ENCODE data around the gene PTPRJ. TPM values are rescaled to one million over a fixed set of nuclear protein-coding genes. Genes with fewer than 3 reads are reported as not detected.
A peak's percentile ranks its signal among the peaks of the same experiment; 100 is the strongest.

Gene PTPRJ
- polyA plus RNA-seq, 3 donors from 2014 or later = 10.0 to 19.0 (median 18.0) TPM

DNA sequence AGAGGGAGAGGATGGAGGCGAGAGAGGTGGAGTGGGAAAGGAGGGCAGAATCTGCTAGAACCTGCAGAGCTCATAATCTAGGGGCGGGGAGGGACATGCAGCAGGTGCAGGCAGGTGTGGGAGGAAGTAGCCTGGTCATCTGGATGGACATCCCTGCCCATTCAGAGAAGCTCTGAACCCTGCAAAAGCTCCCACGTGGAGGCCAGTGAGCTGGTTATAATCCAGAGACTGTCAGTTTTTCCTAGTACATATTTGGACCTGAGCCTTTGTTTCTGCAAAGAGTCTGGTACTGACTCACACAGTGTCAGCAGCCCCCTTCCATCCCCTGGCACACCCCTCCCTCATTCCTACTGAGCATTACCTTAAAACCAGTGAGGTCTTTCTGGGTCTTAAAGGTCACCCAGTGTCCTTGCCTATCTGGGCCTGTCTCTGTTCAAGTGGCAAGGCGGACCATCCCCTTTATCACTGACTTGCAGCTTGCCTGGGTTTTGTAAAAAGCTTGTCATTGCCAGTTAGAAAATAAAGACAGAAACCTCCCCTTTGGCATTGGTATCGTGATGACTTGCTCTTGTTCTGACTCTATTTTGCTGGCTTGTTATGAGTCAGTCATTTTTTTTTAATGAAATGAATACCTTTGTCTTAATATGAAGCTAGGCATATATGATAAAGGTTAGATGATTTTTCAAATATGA, 26.1 kb downstream of the PTPRJ start:
- Mint-ChIP-seq H3K4me3 (peak overlapping the region; percentile 63 to 78 (median 72)), H3K4me1 (peaks cover 74 to 82% of the 10 kb centered on the region in 2 donors)
- no peak for DNase-seq

DNA sequence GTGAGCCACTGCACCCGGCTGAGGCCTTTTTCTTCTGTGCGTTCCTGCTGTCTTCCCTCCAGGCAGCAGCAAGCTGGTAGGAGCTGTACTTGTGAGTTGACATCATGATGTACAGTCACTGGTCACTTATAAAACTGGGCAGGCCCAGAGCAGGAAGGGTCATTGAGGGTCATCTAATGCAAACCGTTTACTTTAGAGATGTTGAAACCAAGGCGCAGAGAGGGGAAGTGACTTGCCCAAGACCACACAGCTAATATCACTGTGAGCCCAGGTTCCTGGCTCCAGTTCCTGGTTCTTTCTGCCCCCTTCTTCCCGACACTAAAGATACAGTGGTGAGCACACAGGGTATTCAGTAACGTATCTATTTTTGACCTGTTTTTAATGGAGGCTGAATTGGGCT, 27.3 kb downstream of the PTPRJ start:
- Mint-ChIP-seq H3K9me3 (no peaks in the 10 kb centered on the region), H3K36me3 (peaks cover 0 to 4% (median 0%) of the 10 kb centered on the region in 3 donors), H3K4me3 (peak overlapping the region in 2 of 5 donors; percentile 35 to 52), H3K27me3 (ENCODE audit: low read depth in 3 of 3) (peaks cover 2 to 14% (median 11%) of the 10 kb centered on the region in 3 donors), H3K27ac (peak overlapping the region; percentile 83 to 95 (median 90)), H3K4me1 (peaks cover 77 to 82% of the 10 kb centered on the region in 2 donors)
- no peak for DNase-seq

More for the DNA sequence above, 26.1 kb downstream of the PTPRJ start:
- Mint-ChIP-seq H3K27ac (peak overlapping the region; percentile 90 to 99 (median 94)), H3K27me3 (ENCODE audit: low read depth in 3 of 3) (peaks cover 2 to 13% (median 12%) of the 10 kb centered on the region in 3 donors), H3K36me3 (peaks cover 0 to 4% (median 0%) of the 10 kb centered on the region in 3 donors), H3K9me3 (no peaks in the 10 kb centered on the region)

GRCh38 chr11:48008951-48009270, 28.6 kb downstream of the PTPRJ start:
- Mint-ChIP-seq H3K36me3 (peaks cover 0 to 4% (median 0%) of the 10 kb centered on the region in 3 donors), H3K27me3 (ENCODE audit: low read depth in 3 of 3) (peaks cover 3 to 22% (median 18%) of the 10 kb centered on the region in 3 donors), H3K9me3 (no peaks in the 10 kb centered on the region), H3K4me1 (peaks cover 82 to 87% of the 10 kb centered on the region in 2 donors), H3K27ac (peak overlapping the region; percentile 73 to 100 (median 86)), H3K4me3 (peak overlapping the region in 1 of 5 donors; percentile 46)
- DNase-seq = no peak

- DNase-seq = peak in 2 of 3 donors; percentile 61 to 64
- H3K27me3 Mint-ChIP-seq (ENCODE audit: low read depth in 3 of 3) = peaks cover 2 to 21% (median 18%) of the 10 kb centered on the region in 3 donors
- H3K27ac Mint-ChIP-seq = peak overlapping the region; percentile 99 to 100 (median 99)
- H3K4me3 Mint-ChIP-seq = peak overlapping the region; percentile 66 to 81 (median 77)
- H3K36me3 Mint-ChIP-seq = peaks cover 0 to 4% (median 0%) of the 10 kb centered on the region in 3 donors
- H3K9me3 Mint-ChIP-seq = no peaks in the 10 kb centered on the region
- H3K4me1 Mint-ChIP-seq = peaks cover 81 to 87% of the 10 kb centered on the region in 2 donors
Observed at GRCh38 chr11:48011102-48011797, 30.9 kb downstream of the PTPRJ start.

- DNase-seq = peak; percentile 92 to 94 (median 93)
- peak overlapping the region; percentile 99 to 100 (median 99) for H3K27ac Mint-ChIP-seq
- H3K36me3 Mint-ChIP-seq = peaks cover 0 to 4% (median 0%) of the 10 kb centered on the region in 3 donors
- H3K4me3 Mint-ChIP-seq = peak overlapping the region; percentile 66 to 81 (median 77)
- H3K27me3 Mint-ChIP-seq (ENCODE audit: low read depth in 3 of 3) = peaks cover 2 to 22% (median 17%) of the 10 kb centered on the region in 3 donors
- no peaks in the 10 kb centered on the region for H3K9me3 Mint-ChIP-seq
- H3K4me1 Mint-ChIP-seq = peaks cover 79 to 87% of the 10 kb centered on the region in 2 donors
Observed at GRCh38 chr11:48011798-48012391, 31.5 kb downstream of the PTPRJ start.

DNA sequence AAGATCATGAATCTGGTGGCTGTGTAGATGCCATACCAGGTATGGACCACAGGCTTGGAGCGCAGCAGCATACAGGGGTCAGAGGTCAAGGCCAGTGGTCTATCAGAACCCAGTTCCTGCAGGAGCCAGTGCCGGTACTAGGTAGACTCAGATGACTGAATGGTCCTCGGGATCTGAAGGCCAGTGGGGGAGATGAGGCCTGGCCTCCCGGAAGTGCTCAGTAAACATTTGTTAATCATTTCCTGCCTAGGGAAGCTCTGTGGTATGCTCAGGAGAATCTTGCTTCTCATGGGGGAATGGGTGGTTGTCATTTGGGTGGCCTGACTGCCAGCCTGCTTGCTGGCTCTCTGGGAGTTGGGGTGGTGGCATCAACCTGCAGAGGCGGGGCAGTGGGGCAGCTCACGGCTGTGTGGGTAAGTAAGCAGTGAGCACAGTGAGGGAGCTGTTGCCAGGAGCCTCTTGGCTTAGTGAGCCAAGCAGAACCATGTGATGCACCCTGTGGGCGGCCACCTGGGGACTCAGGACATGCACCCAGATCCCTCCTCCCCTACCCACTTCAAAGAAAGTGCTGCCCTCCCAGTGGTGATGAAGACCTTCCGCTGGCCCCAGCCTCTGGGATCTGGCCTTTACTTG, 33.0 kb downstream of the PTPRJ start:
- H3K4me1 Mint-ChIP-seq = peaks cover 85 to 91% of the 10 kb centered on the region in 2 donors
- peaks cover 3 to 28% (median 17%) of the 10 kb centered on the region in 3 donors for H3K27me3 Mint-ChIP-seq (ENCODE audit: low read depth in 3 of 3)
- H3K9me3 Mint-ChIP-seq = no peaks in the 10 kb centered on the region
- H3K4me3 Mint-ChIP-seq = peak overlapping the region; percentile 66 to 81 (median 77)
- peak; percentile 59 to 70 (median 64) for DNase-seq
- no peaks in the 10 kb centered on the region for H3K36me3 Mint-ChIP-seq
- peak overlapping the region; percentile 99 to 100 (median 99) for H3K27ac Mint-ChIP-seq

- peak overlapping the region; percentile 10 to 57 (median 42) for H3K4me3 Mint-ChIP-seq
- no peak for DNase-seq
- H3K27ac Mint-ChIP-seq = peak overlapping the region; percentile 99 to 100 (median 99)
- H3K36me3 Mint-ChIP-seq = no peaks in the 10 kb centered on the region
- no peaks in the 10 kb centered on the region for H3K9me3 Mint-ChIP-seq
- peaks cover 3 to 28% (median 17%) of the 10 kb centered on the region in 3 donors for H3K27me3 Mint-ChIP-seq (ENCODE audit: low read depth in 3 of 3)
- peaks cover 90 to 95% of the 10 kb centered on the region in 2 donors for H3K4me1 Mint-ChIP-seq
Observed at GRCh38 chr11:48014917-48015316, 34.6 kb downstream of the PTPRJ start.

- Mint-ChIP-seq H3K27ac (peak overlapping the region; percentile 89 to 100 (median 96)), H3K27me3 (ENCODE audit: low read depth in 3 of 3) (peaks cover 3 to 21% (median 15%) of the 10 kb centered on the region in 3 donors)
- DNase-seq = peak; percentile 46 to 60 (median 47)
Observed at GRCh38 chr11:48017105-48017830, 36.9 kb downstream of the PTPRJ start.

GRCh38 chr11:48017831-48018527, 37.6 kb downstream of the PTPRJ start:
- peaks cover 93 to 97% of the 10 kb centered on the region in 2 donors for H3K4me1 Mint-ChIP-seq

More at GRCh38 chr11:48017105-48017830, 36.9 kb downstream of the PTPRJ start:
- H3K36me3 Mint-ChIP-seq = no peaks in the 10 kb centered on the region
- H3K4me1 Mint-ChIP-seq = peaks cover 93 to 97% of the 10 kb centered on the region in 2 donors
- no peaks in the 10 kb centered on the region for H3K9me3 Mint-ChIP-seq
- H3K4me3 Mint-ChIP-seq = peak overlapping the region; percentile 38 to 75 (median 72)

DNA sequence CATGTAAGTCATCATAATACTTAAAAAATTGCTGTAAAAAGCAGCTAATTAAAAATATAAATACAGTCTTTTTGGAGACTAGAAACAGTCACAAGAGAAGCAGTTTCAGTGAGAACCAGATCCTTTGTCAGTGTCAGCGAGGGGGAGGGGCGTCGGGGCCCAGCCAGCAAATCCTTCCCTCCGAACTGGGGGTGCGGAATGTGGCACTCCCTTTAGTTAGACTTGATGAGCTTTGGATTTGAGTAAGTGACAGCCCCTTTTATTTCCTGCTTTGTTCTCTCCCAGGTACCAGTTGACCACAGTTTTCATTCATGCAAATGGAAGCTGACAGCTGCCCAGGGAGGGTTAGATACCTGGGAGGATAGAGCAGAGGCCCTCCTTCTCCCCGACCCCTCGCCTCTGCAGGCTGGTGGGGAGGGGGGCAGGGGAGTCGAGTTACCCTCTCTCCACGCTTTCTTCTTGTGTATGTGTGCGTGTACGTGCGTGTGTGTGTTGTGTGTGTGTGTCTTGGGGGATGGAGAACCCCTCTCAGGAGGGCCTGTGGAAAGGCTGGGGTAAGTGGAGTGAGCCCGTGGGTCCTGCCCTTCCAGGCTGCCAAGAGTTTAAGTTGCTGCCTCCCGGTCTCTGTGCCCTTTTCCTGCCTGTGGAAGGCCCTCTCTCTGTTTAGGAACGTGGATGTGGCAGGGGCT, 38.3 kb downstream of the PTPRJ start:
- Mint-ChIP-seq H3K36me3 (no peaks in the 10 kb centered on the region), H3K27ac (peak overlapping the region; percentile 89 to 100 (median 96)), H3K9me3 (no peaks in the 10 kb centered on the region), H3K4me1 (peaks cover 89 to 94% of the 10 kb centered on the region in 2 donors), H3K4me3 (peak overlapping the region in 4 of 5 donors; percentile 42 to 75 (median 52)), H3K27me3 (ENCODE audit: low read depth in 3 of 3) (peaks cover 2 to 13% (median 8%) of the 10 kb centered on the region in 3 donors)
- no peak for DNase-seq

More at GRCh38 chr11:48017831-48018527, 37.6 kb downstream of the PTPRJ start:
- Mint-ChIP-seq H3K27ac (peak overlapping the region; percentile 89 to 100 (median 96)), H3K36me3 (no peaks in the 10 kb centered on the region), H3K4me3 (peak overlapping the region; percentile 8 to 75 (median 72)), H3K9me3 (no peaks in the 10 kb centered on the region), H3K27me3 (ENCODE audit: low read depth in 3 of 3) (peaks cover 3 to 18% (median 13%) of the 10 kb centered on the region in 3 donors)
- no peak for DNase-seq

DNA sequence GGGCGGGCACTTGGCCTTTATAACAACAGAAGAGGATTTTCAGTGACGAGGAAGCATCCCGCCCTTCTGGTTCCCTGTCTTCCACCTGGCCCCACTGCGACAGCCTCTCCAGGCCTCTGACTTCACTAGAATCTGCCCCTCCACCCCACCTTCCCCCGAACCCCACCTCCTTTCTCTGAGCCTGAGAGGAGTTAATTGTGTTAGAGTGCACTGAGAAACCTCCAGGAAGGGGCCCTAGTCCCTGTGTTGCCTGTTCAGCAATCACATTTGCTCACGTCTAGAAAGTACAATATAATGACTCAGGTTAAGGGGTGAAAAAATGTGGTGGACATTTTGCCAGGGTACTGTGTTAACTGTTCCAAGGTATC, 38.8 kb downstream of the PTPRJ start:
- Mint-ChIP-seq H3K4me1 (peaks cover 85 to 94% of the 10 kb centered on the region in 2 donors), H3K27ac (peak overlapping the region; percentile 89 to 100 (median 96)), H3K36me3 (no peaks in the 10 kb centered on the region), H3K4me3 (peak overlapping the region in 4 of 5 donors; percentile 42 to 75 (median 52)), H3K9me3 (no peaks in the 10 kb centered on the region), H3K27me3 (ENCODE audit: low read depth in 3 of 3) (peaks cover 2 to 13% (median 4%) of the 10 kb centered on the region in 3 donors)
- peak in 1 of 3 donors; percentile 45 for DNase-seq

Data from immature natural killer cell (primary cell).